ENCODE measurements around the gene ACOT12.
"Not testable (repeated sequence)": the region's sequence is repeated elsewhere in the genome, so short reads cannot be mapped to it uniquely, and the experiment has no call there.

ACOT12 gene

DNA sequence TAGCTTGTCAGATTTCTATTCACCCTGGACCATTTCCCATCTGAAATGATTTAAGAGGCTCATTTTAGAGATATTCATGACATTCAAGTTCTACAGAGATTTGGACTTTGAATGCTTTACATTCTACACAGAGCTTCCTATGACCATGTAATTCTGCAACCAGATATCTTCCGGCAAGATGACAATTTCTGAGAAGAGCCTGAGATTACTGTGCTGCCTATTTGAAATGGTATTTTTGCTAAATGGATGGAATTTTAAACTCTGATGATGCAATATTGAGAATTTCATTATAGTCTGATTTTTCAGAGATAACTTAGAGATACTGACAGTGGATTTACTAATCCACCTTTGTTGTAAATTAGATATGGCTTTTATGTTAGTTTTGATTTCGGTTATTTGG, 16.0 kb upstream of the ACOT12 start:
- H3K36me3 Mint-ChIP-seq (ENCODE audit: low read depth) = no peaks in the 10 kb centered on the region
- H3K9me3 Mint-ChIP-seq = no peaks in the 10 kb centered on the region
- no peak for ATAC-seq
- H3K27ac Mint-ChIP-seq = no peak overlapping the region
- H3K4me1 Mint-ChIP-seq = peaks cover 3% of the 10 kb centered on the region
- no peak for DNase-seq
- H3K4me3 Mint-ChIP-seq = no peak overlapping the region
- no peaks in the 10 kb centered on the region for H3K27me3 Mint-ChIP-seq

DNA sequence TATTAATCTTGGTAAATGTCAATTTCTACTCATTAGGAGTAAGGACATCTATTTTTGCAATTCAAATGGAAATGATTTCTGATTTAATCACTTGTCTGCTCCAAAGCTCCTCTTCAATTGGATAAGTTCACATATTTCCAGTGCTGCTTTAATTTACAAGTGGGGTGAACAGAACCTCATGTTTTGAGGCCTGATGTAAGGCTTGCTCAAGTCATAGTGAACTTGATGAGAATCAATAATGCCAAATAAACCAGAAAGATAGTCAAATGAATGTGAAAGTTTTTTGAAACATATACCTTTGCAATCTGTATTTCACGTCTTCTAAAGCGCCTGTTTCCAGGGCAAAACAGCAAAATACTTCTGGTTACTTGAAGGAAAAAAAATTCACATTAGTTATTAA, 15.4 kb upstream of the ACOT12 start:
- Mint-ChIP-seq H3K36me3 (ENCODE audit: low read depth) (no peaks in the 10 kb centered on the region), H3K27ac (no peak overlapping the region), H3K9me3 (no peaks in the 10 kb centered on the region), H3K27me3 (no peaks in the 10 kb centered on the region), H3K4me3 (no peak overlapping the region), H3K4me1 (peaks cover 3% of the 10 kb centered on the region)
- no peak for DNase-seq
- ATAC-seq = no peak

DNA sequence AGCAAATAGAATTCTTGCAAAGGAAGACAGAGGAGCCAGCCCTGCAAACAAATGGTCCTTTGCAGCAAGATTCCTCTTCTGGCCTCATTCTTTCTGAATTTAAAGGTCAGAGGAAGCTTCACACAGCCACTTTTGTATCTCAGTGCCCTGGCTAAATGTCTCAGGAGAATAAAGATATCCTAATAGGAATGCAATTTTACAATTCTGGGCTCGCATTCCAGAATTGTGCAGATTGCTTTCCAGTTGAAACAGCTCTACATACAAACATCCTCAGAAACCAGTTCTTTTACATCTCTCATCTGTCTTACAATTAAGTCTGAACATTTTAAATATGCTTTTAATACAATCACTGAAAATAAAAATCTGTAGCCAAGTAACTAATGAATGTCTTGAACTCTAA, 14.6 kb upstream of the ACOT12 start:
- H3K27ac Mint-ChIP-seq = no peak overlapping the region

DNA sequence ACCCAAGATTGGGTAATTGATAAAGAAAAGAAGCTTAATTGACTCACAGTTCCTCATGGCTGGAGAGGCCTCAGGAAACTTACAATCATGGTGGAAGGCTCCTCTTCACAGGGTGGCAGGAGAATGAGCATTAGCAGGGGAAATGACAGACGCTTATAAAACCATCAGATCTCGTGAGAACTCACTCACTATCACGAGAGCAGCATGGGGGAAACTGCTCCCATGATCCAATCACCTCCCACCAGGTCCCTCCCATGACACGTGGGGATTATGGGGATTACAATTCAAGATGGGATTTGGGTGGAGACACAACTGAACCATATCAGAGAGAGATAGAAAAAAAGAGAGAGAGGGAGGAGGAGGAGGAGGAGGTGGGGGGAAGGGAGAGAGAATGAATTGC, 13.9 kb upstream of the ACOT12 start:
- not testable (repeated sequence) for H3K4me3 Mint-ChIP-seq; H3K36me3 Mint-ChIP-seq (ENCODE audit: low read depth); H3K27me3 Mint-ChIP-seq; H3K27ac Mint-ChIP-seq; H3K4me1 Mint-ChIP-seq; H3K9me3 Mint-ChIP-seq; ATAC-seq; DNase-seq

More for the DNA sequence above, 14.6 kb upstream of the ACOT12 start:
- Mint-ChIP-seq H3K4me1 (peaks cover 3% of the 10 kb centered on the region), H3K36me3 (ENCODE audit: low read depth) (no peaks in the 10 kb centered on the region), H3K4me3 (no peak overlapping the region), H3K27me3 (no peaks in the 10 kb centered on the region), H3K9me3 (no peaks in the 10 kb centered on the region)
- DNase-seq (no peak), ATAC-seq (no peak)

DNA sequence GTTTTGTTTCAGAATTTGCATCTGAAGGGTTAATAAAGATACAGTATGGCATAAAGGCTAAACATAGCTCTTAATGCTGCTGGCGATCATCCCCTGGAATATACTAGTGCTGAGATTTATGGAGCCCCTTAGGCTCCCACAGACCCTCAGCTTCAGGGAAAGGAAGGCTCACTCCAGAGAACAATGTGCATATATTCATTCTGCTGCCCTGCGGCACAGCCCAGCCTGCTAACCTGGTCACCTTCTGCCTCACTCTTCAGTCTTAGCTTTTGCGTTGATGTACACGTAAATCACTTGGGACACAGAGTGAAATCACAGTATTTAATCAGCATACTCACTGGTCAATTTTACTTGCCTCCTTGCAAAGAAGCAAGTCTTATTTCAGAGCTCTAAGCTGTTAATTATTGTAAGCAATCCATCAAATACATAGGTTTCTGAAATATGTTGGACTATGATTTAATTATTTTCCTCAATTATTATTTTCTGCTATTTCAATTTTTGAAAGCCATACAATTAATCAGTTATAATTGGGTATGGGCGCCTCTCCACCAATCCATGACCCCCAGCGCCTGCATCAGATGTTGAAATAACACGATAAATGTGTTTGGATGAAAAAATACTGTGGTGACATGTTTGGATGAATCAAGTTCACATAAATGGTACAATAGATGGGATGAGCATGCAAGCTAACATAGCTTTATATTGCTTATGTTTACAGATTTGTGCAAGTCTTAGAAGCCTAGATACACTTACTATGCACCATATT, 11.4 kb upstream of the ACOT12 start:
- no peak for DNase-seq
- H3K27ac Mint-ChIP-seq = no peak overlapping the region
- H3K9me3 Mint-ChIP-seq = no peaks in the 10 kb centered on the region
- H3K4me3 Mint-ChIP-seq = no peak overlapping the region
- H3K4me1 Mint-ChIP-seq = peaks cover 3% of the 10 kb centered on the region
- peaks cover 5% of the 10 kb centered on the region for H3K27me3 Mint-ChIP-seq
- no peak for ATAC-seq
- H3K36me3 Mint-ChIP-seq (ENCODE audit: low read depth) = no peaks in the 10 kb centered on the region

DNA sequence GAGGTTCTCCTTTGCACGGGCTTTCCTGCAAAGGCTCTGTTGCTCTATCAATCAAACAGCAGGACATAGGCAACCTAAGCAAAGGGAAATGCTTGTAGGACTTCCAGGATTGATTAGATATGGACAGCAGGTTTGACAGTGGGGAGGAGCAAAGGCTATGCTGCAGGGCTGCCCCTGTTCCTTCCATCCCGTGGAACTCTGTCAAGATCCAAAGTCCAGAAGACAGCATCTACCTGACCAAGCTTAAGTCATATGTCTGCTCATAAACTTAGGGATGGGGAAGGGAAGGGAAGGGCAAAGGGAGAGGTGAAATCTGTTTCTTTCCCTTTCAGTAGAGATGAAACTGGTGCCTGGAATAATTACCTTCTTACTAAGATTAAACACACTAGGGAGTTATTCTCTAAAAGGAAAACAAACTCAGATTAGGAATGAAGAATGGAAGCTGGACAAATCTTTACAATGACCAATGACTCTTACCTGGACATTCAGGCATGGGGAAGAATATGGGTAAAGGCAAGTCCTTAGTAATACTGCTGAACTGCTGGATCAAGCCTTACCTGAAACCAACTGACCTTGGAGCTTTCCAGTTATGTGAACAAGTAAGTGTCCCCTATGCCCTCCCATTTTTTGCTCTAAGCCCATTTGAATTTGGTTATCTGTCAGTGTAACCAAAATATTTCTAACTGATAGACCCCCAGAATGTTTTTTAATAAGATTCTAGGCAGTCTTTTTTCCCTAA, 8.4 kb upstream of the ACOT12 start:
- H3K27me3 Mint-ChIP-seq = peaks cover 18% of the 10 kb centered on the region
- H3K4me1 Mint-ChIP-seq = no peaks in the 10 kb centered on the region
- no peaks in the 10 kb centered on the region for H3K36me3 Mint-ChIP-seq (ENCODE audit: low read depth)
- no peak overlapping the region for H3K27ac Mint-ChIP-seq
- no peak overlapping the region for H3K4me3 Mint-ChIP-seq
- DNase-seq (no peak), ATAC-seq (no peak)
- no peaks in the 10 kb centered on the region for H3K9me3 Mint-ChIP-seq

DNA sequence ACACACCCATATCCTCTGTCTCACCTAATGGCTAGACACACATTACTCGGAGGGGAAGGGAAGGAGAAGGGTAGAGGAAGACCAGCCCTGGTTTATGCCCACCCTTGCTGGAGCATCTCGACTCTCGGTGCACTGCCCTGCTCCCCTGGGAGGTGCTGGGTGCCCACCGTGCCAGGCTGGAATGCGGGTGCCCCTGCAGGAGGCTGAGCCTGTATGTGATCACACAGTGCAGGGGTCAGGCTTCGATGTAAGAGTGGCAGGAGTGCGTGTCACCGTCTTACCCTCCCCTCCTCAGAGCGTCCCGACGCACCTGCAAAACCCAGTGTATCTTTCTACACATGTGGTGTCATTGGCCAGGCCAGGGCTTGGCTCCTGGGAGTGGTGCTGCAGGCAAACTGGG, 7.3 kb upstream of the ACOT12 start:
- no peaks in the 10 kb centered on the region for H3K9me3 Mint-ChIP-seq
- H3K27me3 Mint-ChIP-seq = peaks cover 22% of the 10 kb centered on the region
- H3K36me3 Mint-ChIP-seq (ENCODE audit: low read depth) = no peaks in the 10 kb centered on the region
- H3K27ac Mint-ChIP-seq = no peak overlapping the region
- H3K4me1 Mint-ChIP-seq = no peaks in the 10 kb centered on the region
- no peak for DNase-seq
- no peak for ATAC-seq
- no peak overlapping the region for H3K4me3 Mint-ChIP-seq

DNA sequence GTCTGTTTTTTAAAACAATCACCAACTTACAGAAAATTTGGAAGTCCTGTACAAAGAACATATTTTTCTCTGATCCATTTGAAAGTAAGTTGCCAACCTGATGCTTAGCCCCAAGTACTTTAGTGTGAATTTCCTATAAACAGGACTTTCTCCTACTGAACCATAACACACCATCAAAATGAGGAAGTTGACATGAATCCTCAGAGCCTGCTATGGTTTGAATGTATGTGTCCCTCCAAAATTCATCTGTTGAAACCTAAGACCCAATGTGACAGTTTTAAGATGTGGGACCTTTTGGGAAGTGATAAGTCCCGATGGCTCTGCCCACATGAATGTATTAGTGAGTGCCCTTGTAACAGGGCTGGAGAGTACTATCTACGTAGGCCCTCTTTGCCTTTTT, 6.4 kb upstream of the ACOT12 start:
- Mint-ChIP-seq H3K4me3 (no peak overlapping the region), H3K27ac (no peak overlapping the region), H3K9me3 (no peaks in the 10 kb centered on the region), H3K4me1 (no peaks in the 10 kb centered on the region), H3K27me3 (peaks cover 29% of the 10 kb centered on the region), H3K36me3 (ENCODE audit: low read depth) (no peaks in the 10 kb centered on the region)
- ATAC-seq (no peak), DNase-seq (no peak)

DNA sequence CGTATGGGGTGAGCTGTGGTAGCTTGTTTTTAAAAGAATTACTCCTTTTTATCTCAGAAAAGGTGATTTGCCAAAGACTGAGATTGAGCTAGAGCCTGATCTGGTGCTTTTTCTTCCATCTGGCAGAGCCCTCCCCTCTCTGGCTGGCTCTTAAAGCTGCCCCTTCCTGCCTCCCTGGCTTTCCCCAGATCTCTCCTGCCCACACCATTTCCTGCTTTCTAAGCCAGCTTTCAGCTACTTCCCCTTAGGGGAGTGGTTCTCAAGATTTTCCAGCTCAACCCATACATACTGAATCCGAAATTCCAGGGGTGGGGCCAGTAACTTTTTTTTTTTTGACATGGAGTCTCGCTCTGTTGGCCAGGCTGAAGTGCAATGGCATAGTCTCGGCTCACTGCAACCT, 4.8 kb upstream of the ACOT12 start:
- H3K4me1 Mint-ChIP-seq = peaks cover 5% of the 10 kb centered on the region
- H3K27me3 Mint-ChIP-seq = peaks cover 41% of the 10 kb centered on the region
- H3K9me3 Mint-ChIP-seq = peaks cover 4% of the 10 kb centered on the region
- H3K27ac Mint-ChIP-seq = no peak overlapping the region
- ATAC-seq (no peak), DNase-seq (no peak)
- H3K36me3 Mint-ChIP-seq (ENCODE audit: low read depth) = no peaks in the 10 kb centered on the region
- H3K4me3 Mint-ChIP-seq = no peak overlapping the region

DNA sequence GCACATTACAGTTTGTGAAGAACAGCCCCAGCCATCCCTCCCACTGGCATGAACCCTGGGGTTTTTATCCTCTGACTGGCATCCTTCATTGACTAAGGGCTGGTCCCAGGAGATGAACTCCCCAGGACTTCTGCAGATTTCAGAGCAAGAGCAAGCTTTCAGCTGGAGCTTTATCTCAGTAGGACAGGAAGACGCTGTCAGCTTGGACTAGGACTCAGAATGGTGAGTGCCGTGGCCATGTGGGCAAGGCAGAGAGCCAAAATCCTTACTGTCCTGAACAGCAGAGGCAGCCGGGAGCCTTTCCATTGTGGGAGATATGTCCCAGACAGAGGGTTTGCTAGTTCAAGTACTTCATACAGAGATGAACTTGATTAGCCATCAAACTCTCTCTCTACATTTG, 3.2 kb upstream of the ACOT12 start:
- Mint-ChIP-seq H3K9me3 (peaks cover 4% of the 10 kb centered on the region), H3K4me3 (no peak overlapping the region), H3K4me1 (peaks cover 8% of the 10 kb centered on the region), H3K27ac (no peak overlapping the region), H3K27me3 (peaks cover 53% of the 10 kb centered on the region), H3K36me3 (ENCODE audit: low read depth) (no peaks in the 10 kb centered on the region)
- no peak for DNase-seq
- ATAC-seq = peak; percentile 28

DNA sequence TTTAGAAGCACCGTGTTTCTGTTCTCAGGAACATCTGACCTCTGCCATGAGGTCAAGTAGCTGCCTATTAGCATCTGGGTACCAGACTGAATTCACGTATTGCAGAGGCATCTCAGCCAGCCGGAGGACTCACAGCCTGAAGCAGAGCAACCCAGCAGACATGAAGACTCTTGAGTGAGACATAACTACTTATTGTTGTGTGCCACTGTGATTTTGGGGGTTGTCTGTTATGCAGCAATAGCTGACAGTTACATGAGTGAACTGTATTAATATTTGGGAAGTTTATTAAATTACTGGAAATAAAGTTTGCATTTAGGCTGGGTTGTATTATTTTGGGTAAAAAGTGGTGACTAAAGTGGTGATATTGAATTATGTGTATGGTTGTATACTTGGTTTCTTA, 1.3 kb upstream of the ACOT12 start:
- no peak for DNase-seq
- Mint-ChIP-seq H3K4me3 (no peak overlapping the region), H3K9me3 (peaks cover 4% of the 10 kb centered on the region), H3K27ac (no peak overlapping the region), H3K36me3 (ENCODE audit: low read depth) (no peaks in the 10 kb centered on the region), H3K27me3 (peaks cover 59% of the 10 kb centered on the region), H3K4me1 (peaks cover 8% of the 10 kb centered on the region)
- no peak for ATAC-seq

DNA sequence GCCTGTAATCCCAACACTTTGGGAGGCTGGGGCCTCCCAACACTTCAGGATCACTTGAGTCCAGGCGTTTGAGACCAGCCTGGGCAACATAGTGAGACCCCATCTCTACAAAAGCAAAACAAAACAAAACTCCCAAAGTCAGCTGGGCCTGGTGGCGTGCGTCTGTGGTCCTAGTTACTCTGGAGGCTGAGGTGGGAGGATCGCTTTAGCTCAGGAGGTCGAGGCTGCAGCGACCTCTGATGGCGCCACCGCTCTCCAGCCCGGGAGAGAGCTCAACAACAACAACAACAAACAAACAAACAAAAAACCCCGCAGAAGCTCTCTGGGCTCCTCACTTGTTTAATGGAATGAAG, 528 bp downstream of the ACOT12 start:
- Mint-ChIP-seq H3K36me3 (ENCODE audit: low read depth) (no peaks in the 10 kb centered on the region), H3K27me3 (peaks cover 60% of the 10 kb centered on the region), H3K27ac (no peak overlapping the region), H3K4me1 (peaks cover 8% of the 10 kb centered on the region), H3K4me3 (peak overlapping the region; percentile 22), H3K9me3 (peaks cover 8% of the 10 kb centered on the region)
- ATAC-seq (no peak), DNase-seq (no peak)

DNA sequence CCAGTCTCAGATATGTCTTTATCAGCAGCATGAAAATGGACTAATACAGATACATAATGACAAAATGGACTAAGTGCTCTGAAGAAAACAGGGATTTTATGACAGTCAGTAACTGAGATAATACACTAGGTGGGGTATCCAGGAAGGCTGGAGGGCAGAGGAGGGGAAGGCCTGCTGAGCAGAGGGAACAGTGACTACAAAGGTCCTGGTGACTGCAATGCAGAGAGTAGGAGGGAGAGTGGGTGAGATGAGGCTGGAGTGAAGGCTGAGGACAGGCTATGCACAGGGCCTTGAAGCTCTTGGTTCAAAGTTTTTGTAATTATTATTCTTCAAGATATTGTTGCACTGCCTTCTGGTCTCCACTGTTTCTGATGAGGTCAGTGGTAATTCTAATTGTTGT, 4.9 kb downstream of the ACOT12 start:
- DNase-seq (no peak), ATAC-seq (no peak)
- peaks cover 30% of the 10 kb centered on the region for H3K27me3 Mint-ChIP-seq
- H3K9me3 Mint-ChIP-seq = peaks cover 4% of the 10 kb centered on the region
- no peaks in the 10 kb centered on the region for H3K36me3 Mint-ChIP-seq (ENCODE audit: low read depth)
- no peak overlapping the region for H3K27ac Mint-ChIP-seq
- no peak overlapping the region for H3K4me3 Mint-ChIP-seq
- H3K4me1 Mint-ChIP-seq = peaks cover 3% of the 10 kb centered on the region

DNA sequence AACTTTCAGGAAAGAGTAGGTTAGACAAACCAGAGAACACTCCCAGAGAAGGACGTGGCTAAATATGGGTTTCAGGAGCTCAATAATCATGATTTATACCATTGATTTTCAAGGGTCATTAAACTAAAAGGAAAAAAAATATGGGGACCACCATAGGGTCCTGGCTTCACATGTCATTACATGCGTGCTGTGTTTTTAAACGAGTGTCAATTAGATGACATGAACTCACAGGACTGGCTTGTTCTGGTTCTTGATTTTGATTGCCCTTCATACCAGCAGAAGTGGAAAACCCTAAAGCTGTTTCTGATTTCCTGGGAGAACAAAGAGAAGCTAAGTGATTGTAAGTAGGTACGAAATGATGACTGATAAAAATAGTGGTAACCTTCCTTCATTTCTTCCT, 5.8 kb downstream of the ACOT12 start:
- H3K27me3 Mint-ChIP-seq = peaks cover 26% of the 10 kb centered on the region
- no peak for DNase-seq
- no peak overlapping the region for H3K4me3 Mint-ChIP-seq
- H3K4me1 Mint-ChIP-seq = no peaks in the 10 kb centered on the region
- ATAC-seq = no peak
- peaks cover 4% of the 10 kb centered on the region for H3K9me3 Mint-ChIP-seq
- H3K27ac Mint-ChIP-seq = no peak overlapping the region
- no peaks in the 10 kb centered on the region for H3K36me3 Mint-ChIP-seq (ENCODE audit: low read depth)

DNA sequence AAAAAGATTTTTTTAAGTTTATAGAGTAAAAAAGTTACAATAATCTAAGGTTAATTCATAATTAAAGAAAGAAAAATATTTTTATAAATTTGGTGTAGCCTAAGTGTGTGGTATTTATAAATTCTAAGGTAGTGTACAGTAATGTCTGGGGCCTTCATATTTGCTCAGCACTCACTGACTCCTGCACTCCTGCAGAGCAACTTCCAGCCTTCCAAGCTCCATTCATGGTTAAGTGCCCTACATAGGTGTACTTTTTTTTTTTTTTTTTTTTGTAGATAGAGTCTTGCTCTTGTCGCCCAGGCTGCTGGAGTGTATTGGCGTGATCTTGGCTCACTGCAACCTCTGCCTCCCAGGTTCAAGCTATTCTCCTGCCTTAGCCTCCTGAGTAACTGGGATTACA, 10.1 kb downstream of the ACOT12 start:
- no peaks in the 10 kb centered on the region for H3K4me1 Mint-ChIP-seq
- no peak overlapping the region for H3K27ac Mint-ChIP-seq
- H3K4me3 Mint-ChIP-seq = no peak overlapping the region
- ATAC-seq (no peak), DNase-seq (no peak)
- H3K27me3 Mint-ChIP-seq = peaks cover 2% of the 10 kb centered on the region
- H3K36me3 Mint-ChIP-seq (ENCODE audit: low read depth) = no peaks in the 10 kb centered on the region
- peaks cover 2% of the 10 kb centered on the region for H3K9me3 Mint-ChIP-seq

Measured in activated naive CD8-positive, alpha-beta T cell treated with anti-CD3 and anti-CD28 coated beads, Interleukin-2, amount 50 U/mL, for 24 hours (primary cell).